Cardiac muscle cell (in vitro differentiated cells and primary cell): ENCODE measurements around the gene MME. TPM values are rescaled to one million over a fixed set of nuclear protein-coding genes. Genes with fewer than 3 reads are reported as not detected.

Experiments used
- DNase-seq, 2 donors: peaks; one replicate each; pipeline versions ENCODE4 v3.0.0 to v3.0.0-alpha.2; 2010 to 2017; ENCODE audit warnings: low read depth in 1 of 2, low spot score in 1 of 2
- H3K27ac ChIP-seq: fragments of 200-600 bp; sonication (generic); 2 replicates; pipeline ENCODE4 v1.5.1; 2016
- H3K27me3 ChIP-seq: fragments of 200-600 bp; sonication (generic); 2 replicates; pipeline ENCODE4 v1.6.0; 2016; ENCODE audit warnings: control low read depth
- H3K36me3 ChIP-seq: fragments of 200-600 bp; sonication (generic); 2 replicates; pipeline ENCODE4 v1.5.1; 2016; ENCODE audit warnings: control low read depth
- H3K4me1 ChIP-seq: fragments of 200-600 bp; sonication (generic); 2 replicates; pipeline ENCODE4 v1.8.1; 2017; ENCODE audit warnings: low read depth, mild to moderate bottlenecking, mixed run types
- H3K4me3 ChIP-seq: fragments of 200-600 bp; sonication (generic); 2 replicates; pipeline ENCODE4 v1.5.1; 2016; ENCODE audit warnings: mild to moderate bottlenecking
- H3K9me3 ChIP-seq: fragments of 200-600 bp; sonication (generic); 2 replicates; pipeline ENCODE4 v1.5.1; 2017; ENCODE audit warnings: low read depth, mild to moderate bottlenecking, control low read depth
- polyA plus RNA-seq: library from polyadenylated mRNA; unstranded; fragments of >200 nt; fragmentation: Nextera tagmentation; extraction: Ambion mirVana; gene quantifications from 2 replicates; pipeline ENCODE4 v1.2.1, GENCODE V29; 2016
- total RNA-seq: library from RNA; depleted of rRNA; stranded (reverse); fragments of >200 nt; gene quantifications from 2 replicates; pipeline ENCODE4 v1.2.3, GENCODE V29; 2016
- TF ChIP-seq, protein P1 (sequence below): IDR thresholded peaks from 2 replicates; pipeline ENCODE4 v1.5.1; 2012; ENCODE audit warnings: low read depth, mild to moderate bottlenecking, low read length

MME gene
- total and polyA plus RNA-seq, 2 experiments from 2014 or later = 1.0 to 2.4 TPM

DNA sequence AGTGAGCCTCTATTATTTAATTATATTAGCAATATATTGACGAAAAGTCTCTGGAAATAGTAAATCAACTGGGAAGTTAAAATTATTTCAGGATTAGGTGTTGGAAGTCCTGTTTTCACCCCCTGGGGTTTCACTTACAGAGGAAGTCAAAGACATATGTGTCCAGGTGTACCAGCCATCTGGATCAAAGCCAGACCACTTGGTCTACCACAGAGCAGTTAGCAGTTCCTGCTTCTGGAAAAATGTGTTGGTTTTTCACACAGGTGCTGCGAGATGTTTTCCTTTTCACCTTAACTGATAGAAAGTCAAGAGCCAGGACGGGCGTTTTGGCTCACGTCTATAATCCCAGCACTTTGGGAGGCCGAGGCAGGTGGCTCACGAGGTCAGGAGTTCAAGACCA is 13.1 kb downstream of the MME start:
- no peak for DNase-seq
- no peak overlapping the region for H3K27ac ChIP-seq
- H3K36me3 ChIP-seq = no peaks in the 10 kb centered on the region
- H3K4me1 ChIP-seq = no peaks in the 10 kb centered on the region
- no peak overlapping the region for H3K4me3 ChIP-seq
- no peaks in the 10 kb centered on the region for H3K9me3 ChIP-seq
- no peaks in the 10 kb centered on the region for H3K27me3 ChIP-seq
- TF ChIP-seq, protein P1, sequence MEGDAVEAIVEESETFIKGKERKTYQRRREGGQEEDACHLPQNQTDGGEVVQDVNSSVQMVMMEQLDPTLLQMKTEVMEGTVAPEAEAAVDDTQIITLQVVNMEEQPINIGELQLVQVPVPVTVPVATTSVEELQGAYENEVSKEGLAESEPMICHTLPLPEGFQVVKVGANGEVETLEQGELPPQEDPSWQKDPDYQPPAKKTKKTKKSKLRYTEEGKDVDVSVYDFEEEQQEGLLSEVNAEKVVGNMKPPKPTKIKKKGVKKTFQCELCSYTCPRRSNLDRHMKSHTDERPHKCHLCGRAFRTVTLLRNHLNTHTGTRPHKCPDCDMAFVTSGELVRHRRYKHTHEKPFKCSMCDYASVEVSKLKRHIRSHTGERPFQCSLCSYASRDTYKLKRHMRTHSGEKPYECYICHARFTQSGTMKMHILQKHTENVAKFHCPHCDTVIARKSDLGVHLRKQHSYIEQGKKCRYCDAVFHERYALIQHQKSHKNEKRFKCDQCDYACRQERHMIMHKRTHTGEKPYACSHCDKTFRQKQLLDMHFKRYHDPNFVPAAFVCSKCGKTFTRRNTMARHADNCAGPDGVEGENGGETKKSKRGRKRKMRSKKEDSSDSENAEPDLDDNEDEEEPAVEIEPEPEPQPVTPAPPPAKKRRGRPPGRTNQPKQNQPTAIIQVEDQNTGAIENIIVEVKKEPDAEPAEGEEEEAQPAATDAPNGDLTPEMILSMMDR = no peak

DNA sequence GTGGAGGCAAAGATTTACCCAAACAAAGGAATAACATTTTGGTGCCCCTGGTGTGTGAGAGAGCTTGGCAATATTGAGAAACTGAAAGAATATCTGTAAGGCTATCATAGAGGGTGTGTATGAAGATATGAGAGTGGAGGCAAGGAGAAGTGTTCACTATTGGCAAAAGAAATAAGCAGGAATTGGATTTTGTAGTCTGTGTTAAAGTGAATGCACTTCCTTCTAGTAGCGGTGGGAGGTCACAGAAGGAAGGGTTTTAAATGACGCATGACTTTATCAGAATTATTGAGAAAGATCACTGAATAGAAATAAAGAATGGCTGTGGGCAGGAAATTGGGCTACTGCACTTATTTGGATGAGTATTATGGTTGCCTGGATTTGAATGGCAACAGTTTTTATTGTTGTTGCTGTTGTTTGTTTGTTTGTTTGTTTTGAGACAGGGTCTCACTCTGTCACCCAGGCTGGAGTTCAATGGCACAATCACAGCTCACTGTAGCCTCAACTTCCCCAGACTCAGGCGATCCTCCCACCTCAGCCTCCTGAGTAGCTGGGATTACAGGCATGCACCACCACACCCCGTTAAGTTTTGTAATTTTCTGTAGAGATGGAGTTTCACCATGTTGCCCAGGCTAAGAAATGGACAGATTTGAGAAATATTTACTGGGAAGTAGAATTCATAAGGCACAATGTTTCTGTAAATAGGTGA is 16.3 kb downstream of the MME start:
- TF ChIP-seq, protein P1 = no peak
- H3K27ac ChIP-seq = no peak overlapping the region
- DNase-seq = no peak
- no peaks in the 10 kb centered on the region for H3K27me3 ChIP-seq
- no peaks in the 10 kb centered on the region for H3K4me1 ChIP-seq
- H3K36me3 ChIP-seq = no peaks in the 10 kb centered on the region
- H3K4me3 ChIP-seq = no peak overlapping the region
- no peaks in the 10 kb centered on the region for H3K9me3 ChIP-seq

DNA sequence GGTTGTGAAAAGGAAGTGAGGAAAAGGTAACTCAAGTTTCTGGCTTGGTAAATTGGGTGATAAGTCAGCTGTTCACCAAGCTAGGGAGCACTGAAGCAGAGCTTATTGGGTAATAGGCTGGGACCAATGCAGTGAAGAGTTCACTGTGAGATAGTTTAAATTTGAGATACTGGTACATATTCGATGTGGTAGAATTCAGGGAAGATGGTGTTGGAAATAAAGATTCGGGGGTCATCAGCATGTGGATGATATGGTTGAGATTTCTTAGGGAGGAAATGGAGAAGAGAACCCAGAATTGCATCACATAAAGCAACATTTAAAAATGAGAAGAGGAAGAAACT is 16.9 kb downstream of the MME start:
- TF ChIP-seq, protein P1 = no peak
- Histone ChIP-seq H3K27ac (no peak overlapping the region), H3K36me3 (no peaks in the 10 kb centered on the region), H3K9me3 (no peaks in the 10 kb centered on the region), H3K4me3 (no peak overlapping the region), H3K4me1 (no peaks in the 10 kb centered on the region), H3K27me3 (no peaks in the 10 kb centered on the region)
- DNase-seq = no peak

DNA sequence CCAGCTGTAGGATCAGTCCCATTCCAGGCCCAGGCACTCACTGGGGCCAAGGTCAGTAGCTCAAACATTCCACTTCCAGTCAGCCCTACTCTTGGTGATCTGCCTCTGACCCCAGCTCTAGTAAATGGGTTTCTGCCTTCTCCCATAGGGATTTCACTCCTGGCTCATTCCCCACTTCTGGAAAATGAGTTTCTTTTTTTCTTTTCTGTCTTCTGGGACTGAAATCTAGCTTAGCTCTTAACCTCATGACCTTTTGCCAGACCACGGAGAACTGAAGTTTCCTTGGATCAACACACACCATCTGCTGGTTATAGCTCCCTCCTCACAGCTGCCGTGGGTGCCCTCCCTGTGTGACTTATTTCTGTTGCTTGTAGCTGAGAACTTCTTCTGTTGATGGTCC is 21.3 kb downstream of the MME start:
- Histone ChIP-seq H3K27ac (no peak overlapping the region), H3K4me1 (no peaks in the 10 kb centered on the region), H3K36me3 (no peaks in the 10 kb centered on the region), H3K27me3 (no peaks in the 10 kb centered on the region), H3K9me3 (no peaks in the 10 kb centered on the region), H3K4me3 (no peak overlapping the region)
- DNase-seq = peak in 1 of 2 donors; percentile 57
- TF ChIP-seq, protein P1 = peak; percentile 2

DNA sequence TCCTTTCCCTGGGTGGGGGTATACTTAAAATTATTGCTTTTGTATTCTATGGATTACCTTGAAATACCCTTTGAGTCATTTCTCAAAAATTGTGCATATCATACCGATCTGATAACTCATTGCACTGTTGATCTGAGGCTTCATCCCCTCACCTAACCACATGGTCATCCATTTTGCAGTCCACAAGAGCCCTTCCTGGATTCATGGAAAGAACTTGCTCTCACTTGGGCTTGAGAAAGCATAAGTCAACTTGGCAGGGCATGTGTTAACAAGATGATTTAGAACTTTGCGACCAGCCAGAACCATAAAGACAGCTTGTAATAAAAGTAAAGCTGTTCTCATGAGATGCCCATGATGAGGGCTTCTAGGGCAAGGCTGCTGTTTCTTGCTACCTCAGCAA is 22.2 kb downstream of the MME start:
- TF ChIP-seq, protein P1 = no peak
- Histone ChIP-seq H3K4me3 (no peak overlapping the region), H3K4me1 (no peaks in the 10 kb centered on the region), H3K9me3 (no peaks in the 10 kb centered on the region), H3K27me3 (no peaks in the 10 kb centered on the region), H3K36me3 (no peaks in the 10 kb centered on the region), H3K27ac (no peak overlapping the region)
- DNase-seq = no peak

DNA sequence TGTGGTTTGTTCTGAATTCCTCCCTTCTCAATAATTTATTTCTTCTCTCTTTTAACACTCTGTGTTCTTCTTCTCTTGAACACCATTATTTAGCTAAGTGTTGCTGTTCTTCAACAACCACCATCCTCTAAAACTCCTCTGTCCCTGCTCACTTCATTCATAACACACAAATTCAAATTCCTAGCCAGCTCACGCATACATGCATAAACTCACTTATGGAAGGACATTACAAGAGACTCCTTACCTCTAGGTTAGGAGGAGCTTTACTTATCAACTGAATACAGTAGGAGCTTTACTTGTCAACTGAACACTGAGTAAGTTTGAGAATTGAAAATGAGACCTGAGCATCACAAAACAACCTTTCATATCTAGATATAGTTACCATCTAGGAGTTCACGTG is 23.6 kb downstream of the MME start:
- H3K9me3 ChIP-seq = no peaks in the 10 kb centered on the region
- no peaks in the 10 kb centered on the region for H3K27me3 ChIP-seq
- TF ChIP-seq, protein P1 = no peak
- H3K36me3 ChIP-seq = no peaks in the 10 kb centered on the region
- H3K4me1 ChIP-seq = no peaks in the 10 kb centered on the region
- no peak overlapping the region for H3K4me3 ChIP-seq
- no peak overlapping the region for H3K27ac ChIP-seq
- DNase-seq = no peak
